HG03520 (cell line): Measurements from ENCODE around the gene RGS1.
"Not testable (repeated sequence)": the region's sequence is repeated elsewhere in the genome, so short reads cannot be mapped to it uniquely, and the experiment has no call there.

ENCODE experiments used
- ATAC-seq: cut with Tn5 transposase; IDR thresholded peaks from one replicate; pipeline ENCODE4 v1.9.1; 2021; ENCODE audit warnings: mild to moderate bottlenecking, moderate library complexity; ENCODE audit not compliant: unreplicated experiment

Gene RGS1

GRCh38 chr1:192575499-192576189, at the start of gene RGS1:
TSS of gene RGS1 (plus strand) at chr1:192575773. CDS start at chr1:192575793, 20 bp downstream.
- peak; percentile 82 for ATAC-seq

GRCh38 chr1:192527111-192527795, 48.3 kb upstream of the RGS1 start:
- ATAC-seq: no peak

GRCh38 chr1:192527950-192528349, 47.6 kb upstream of the RGS1 start:
- no peak for ATAC-seq

GRCh38 chr1:192529031-192529755, 46.4 kb upstream of the RGS1 start:
- no peak for ATAC-seq

- ATAC-seq: no peak
Observed at GRCh38 chr1:192529811-192530210, 45.8 kb upstream of the RGS1 start.

GRCh38 chr1:192530254-192530653, 45.3 kb upstream of the RGS1 start:
- ATAC-seq: peak; percentile 97

- ATAC-seq: not testable (repeated sequence)
Observed at GRCh38 chr1:192531037-192531703, 44.4 kb upstream of the RGS1 start.

GRCh38 chr1:192534666-192535065, 40.9 kb upstream of the RGS1 start:
- ATAC-seq: no peak

GRCh38 chr1:192535916-192536664, 39.5 kb upstream of the RGS1 start:
- ATAC-seq: no peak

- ATAC-seq: peak; percentile 94
Observed at GRCh38 chr1:192538407-192539296, 36.9 kb upstream of the RGS1 start.

- ATAC-seq: no peak
Observed at GRCh38 chr1:192539297-192540092, 36.1 kb upstream of the RGS1 start.

GRCh38 chr1:192543445-192543844, 32.1 kb upstream of the RGS1 start:
- ATAC-seq: no peak

GRCh38 chr1:192545896-192546521, 29.6 kb upstream of the RGS1 start:
- ATAC-seq: peak; percentile 57

GRCh38 chr1:192546596-192547190, 28.9 kb upstream of the RGS1 start:
- ATAC-seq: no peak

GRCh38 chr1:192547501-192547900, 28.1 kb upstream of the RGS1 start:
- ATAC-seq: no peak

GRCh38 chr1:192549937-192550336, 25.6 kb upstream of the RGS1 start:
- ATAC-seq: no peak

- ATAC-seq: peak; percentile 41
Observed at GRCh38 chr1:192550922-192551534, 24.5 kb upstream of the RGS1 start.
